GM18498 (cell line): ENCODE measurements around the gene GBP3.
"Not testable (repeated sequence)": the region's sequence is repeated elsewhere in the genome, so short reads cannot be mapped to it uniquely, and the experiment has no call there.

ENCODE experiments used
- ATAC-seq: cut with Tn5 transposase; IDR thresholded peaks from one replicate; pipeline ENCODE4 v1.9.1; 2021; ENCODE audit warnings: mild to moderate bottlenecking, moderate library complexity; ENCODE audit not compliant: unreplicated experiment

The GBP3 gene

GRCh38 chr1:89041119-89041641, 18.5 kb upstream of the GBP3 start:
- ATAC-seq, result peak; percentile 89

GRCh38 chr1:89040315-89040626, 17.6 kb upstream of the GBP3 start:
- ATAC-seq, result no peak

DNA sequence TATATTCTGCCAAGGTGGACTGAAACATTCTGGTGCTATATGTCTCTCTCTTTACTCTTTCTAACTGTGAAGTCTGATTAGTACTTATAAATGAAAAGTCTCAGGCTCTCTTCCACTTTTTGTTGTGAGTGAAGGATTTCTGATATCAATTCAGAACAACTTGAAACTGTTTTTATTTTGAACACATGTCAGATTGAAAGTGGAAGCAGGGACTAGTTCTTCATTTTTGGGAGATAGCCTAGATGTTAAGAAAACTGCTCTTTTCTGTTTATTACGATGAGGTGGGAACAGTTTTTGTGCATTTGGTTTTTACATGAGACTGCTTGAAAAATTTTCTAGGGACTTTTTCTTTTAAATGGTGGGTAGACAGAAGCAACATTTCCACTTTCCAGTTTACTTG, 14.5 kb upstream of the GBP3 start:
- ATAC-seq, result no peak

GRCh38 chr1:89035080-89035479, 12.4 kb upstream of the GBP3 start:
- no peak for ATAC-seq

DNA sequence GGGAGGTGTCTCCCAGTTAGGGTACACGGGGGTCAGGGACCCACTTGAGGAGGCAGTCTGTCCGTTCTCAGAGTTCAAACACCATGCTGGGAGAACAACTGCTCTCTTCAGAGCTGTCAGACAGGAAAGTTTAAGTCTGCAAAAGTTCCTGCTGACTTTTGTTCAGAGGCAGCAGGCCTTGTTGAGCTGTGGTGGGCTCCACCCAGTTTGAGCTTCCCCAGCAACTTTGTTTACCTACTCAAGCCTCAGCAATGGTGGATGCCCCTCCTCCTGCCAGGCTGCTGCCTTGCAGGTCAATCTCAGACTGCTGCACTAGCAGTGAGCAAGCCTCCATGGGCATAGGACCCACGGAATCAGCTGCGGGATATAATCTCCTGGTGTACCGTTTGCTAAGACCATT, 11.3 kb upstream of the GBP3 start:
- ATAC-seq, result not testable (repeated sequence)

DNA sequence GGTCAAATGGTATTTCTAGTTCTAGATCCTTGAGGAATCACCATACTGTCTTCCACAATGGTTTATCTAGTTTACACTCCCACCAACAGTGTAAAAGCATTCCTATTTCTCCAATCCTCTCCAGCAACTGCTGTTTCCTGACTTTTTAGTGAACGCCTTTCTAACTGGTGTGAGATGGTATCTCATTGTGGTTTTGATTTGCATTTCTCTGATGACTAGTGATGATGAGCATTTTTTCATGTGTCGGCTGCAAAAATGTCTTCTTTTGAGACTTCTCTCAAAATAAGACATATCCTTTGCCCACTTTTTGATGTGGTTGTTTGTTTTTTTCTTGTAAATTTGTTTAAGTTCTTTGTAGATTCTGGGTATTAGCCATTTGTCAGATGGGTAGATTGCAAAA, 6.4 kb upstream of the GBP3 start:
- ATAC-seq, result not testable (repeated sequence)

GRCh38 chr1:89025928-89026327, 3.3 kb upstream of the GBP3 start:
- ATAC-seq, result no peak

DNA sequence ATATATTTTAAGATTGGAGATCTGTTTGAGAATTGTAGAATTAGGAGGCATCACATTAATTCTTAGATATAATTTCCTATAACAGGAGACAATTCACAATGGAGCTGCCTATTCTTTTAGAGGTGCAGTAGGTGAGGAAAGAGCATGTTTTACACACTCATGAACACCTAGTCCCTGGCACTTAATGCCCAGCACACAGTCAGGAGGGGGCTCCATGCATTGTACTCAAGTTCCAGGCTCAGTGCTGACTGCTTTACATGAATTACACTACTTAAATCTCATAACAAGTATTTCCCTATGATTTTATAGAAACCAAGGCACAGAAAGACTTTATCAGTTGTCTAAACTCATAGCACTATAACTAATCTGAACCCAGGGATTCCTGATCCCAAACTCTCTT, 360 bp upstream of the GBP3 start:
- ATAC-seq, result no peak

DNA sequence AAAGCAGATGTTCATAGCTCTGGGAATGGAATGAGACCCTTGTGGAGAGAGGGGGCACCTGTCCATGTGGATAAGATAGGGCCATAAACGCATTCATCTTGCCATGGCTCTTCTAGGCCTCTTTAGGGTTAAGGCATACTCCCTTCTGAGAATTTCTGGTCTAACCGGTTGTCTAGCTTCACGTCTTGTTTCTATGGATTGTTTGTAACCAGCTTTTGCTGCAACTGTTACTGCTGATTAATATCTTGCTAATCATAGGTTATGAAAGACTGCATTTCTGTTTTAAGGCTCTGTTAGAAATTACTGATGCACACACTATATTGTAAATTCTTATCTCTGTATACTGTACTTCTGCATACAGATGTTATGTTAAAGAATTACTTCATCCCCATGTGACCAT, 4.3 kb downstream of the GBP3 start:
- not testable (repeated sequence) for ATAC-seq

GRCh38 chr1:89008511-89008910, 14.2 kb downstream of the GBP3 start:
- no peak for ATAC-seq

GRCh38 chr1:89005286-89006151, 17.1 kb downstream of the GBP3 start:
- ATAC-seq, result no peak

DNA sequence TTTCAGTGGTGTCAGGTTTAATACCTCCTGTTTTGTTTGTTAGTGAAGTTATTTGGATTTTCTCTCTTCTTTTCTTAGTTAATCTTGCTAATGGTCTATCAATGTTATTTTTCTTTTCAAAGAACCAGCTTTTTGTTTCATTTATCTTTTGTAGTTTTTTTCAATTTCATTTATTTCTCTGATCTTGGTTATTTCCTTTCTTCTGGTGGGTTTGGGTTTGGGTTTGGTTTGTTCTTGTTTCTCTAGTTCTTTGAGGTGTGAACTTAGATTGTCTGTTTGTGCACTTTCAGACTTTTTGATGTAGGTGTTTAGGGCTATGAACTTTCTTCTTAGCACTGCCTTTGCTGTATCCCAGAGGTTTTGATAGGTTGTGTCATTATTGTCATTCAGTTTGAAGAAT, 20.5 kb downstream of the GBP3 start:
- ATAC-seq, result not testable (repeated sequence)

GRCh38 chr1:89001510-89001909, 21.2 kb downstream of the GBP3 start:
- no peak for ATAC-seq

DNA sequence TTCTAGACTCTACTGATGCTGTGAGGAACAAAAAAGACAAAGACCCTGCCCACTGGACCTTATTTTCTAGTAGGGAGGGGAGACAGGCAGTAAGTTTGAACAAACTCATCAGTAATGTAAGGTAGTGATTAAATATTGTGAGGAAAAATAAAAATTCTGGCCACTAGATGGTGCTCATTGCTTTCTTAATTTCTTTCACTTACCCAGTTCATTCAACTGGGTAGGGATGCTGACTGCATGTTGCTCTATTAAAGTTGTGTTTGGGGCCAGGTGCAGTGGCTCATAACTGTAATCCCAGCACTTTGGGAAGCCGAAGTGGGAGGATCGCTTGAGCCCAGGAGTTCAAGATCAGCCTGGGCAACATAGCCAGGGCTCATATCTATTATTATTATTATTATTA, 23.9 kb downstream of the GBP3 start:
- ATAC-seq, result peak; percentile 77

- ATAC-seq, result no peak
Observed at GRCh38 chr1:88990426-88990825, 32.2 kb downstream of the GBP3 start.

DNA sequence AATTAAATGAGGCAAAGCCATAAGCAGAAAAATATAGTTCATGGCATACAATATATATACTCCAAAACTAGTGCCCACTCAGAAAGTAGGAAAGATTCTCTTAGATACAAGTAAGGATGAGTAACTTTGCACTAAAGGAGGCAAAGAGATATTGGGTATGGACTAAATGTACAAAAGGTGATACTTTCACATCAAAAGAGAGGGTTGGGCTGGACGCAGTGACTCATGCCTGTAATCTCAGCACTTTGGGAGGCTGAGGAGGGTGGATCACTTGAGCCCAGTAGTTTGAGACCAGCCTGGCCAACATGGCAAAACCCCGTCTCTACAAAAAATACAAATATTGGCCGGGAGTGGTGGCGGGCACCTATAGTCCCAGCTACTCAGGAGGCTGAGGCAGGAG, 37.0 kb downstream of the GBP3 start:
- ATAC-seq, result no peak

DNA sequence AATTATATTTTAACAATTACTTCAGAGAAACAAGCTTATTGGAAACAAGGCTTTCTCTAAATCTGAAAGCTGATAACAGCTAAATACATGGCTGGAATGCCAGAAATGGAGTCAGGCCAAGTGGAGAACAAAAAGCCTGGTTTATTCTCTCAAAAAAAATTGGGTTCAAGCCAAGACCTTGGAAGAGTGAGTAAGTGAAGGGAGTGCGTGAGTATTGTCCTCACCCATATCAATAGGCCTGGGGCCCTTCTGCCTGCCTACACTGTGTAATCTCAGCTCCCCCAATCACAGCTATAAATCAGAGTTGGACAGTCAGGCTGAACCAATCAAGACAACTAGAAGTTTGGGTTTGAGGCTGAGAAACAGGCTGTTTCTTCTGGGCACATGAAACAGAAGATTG, 37.6 kb downstream of the GBP3 start:
- no peak for ATAC-seq

DNA sequence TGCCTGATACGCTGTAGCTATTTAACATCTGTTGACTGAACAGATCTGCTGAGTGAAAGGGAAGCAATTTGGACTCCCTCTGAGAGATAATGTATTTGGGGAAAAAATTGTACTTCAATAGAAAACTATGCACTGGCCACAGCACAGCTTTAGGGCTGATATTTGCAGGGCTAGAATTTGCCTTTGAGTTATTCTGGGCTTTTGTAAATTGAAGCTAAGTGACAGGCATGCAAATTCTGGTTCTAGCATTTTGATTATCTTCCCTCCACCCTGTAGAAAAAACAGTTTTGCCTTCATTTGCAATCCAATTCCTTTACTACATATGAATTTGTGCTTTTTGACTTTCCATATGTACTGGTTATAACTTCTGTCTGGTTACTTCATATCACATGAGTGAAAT, 38.1 kb downstream of the GBP3 start:
- no peak for ATAC-seq

DNA sequence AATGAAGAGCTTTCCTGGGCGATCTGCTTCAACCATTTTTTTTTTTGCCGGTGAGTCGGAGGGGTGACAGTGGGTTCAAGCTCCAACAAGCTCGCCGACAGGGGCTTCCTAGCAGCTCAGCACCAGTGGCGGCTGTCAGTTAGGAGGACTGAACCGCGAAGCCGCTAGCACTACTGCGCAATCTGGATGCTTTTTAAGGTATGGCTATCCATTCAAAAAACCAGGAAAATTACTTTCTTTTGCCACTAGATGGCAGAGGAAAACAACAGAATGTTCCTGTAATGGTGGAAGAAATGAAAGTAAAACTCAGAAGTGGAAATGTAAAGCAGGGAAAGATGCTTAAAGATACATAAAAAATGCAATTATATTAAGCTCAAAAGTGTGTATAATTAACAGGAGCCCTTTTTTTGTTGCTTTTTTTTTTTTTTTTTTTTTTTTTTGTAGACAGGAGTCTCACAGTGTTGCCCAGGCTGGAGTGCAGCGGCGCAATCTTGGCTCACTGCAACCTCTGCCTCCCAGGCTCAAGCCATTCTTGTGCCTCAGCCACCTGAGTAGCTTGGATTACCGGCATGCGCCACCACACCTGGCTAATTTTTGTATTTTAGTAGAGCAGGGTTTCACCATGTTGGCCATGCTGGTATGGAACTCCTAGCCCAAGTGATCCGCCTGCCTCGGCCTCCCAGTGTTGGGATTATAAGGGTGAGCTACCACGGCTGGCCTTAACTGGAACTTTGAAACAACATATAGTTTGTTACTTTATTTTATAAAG, 38.7 kb downstream of the GBP3 start:
- no peak for ATAC-seq

GRCh38 chr1:88982055-88982454, 40.6 kb downstream of the GBP3 start:
- no peak for ATAC-seq

GRCh38 chr1:88981506-88981905, 41.2 kb downstream of the GBP3 start:
- not testable (repeated sequence) for ATAC-seq

GRCh38 chr1:88980870-88981269, 41.8 kb downstream of the GBP3 start:
- no peak for ATAC-seq
